HG03095 (cell line): ENCODE data around the gene VSIG10L.

Experiments
- ATAC-seq: cut with Tn5 transposase; IDR thresholded peaks from one replicate; pipeline ENCODE4 v1.9.1; 2021; ENCODE audit warnings: moderate library complexity; ENCODE audit not compliant: unreplicated experiment

VSIG10L gene

DNA sequence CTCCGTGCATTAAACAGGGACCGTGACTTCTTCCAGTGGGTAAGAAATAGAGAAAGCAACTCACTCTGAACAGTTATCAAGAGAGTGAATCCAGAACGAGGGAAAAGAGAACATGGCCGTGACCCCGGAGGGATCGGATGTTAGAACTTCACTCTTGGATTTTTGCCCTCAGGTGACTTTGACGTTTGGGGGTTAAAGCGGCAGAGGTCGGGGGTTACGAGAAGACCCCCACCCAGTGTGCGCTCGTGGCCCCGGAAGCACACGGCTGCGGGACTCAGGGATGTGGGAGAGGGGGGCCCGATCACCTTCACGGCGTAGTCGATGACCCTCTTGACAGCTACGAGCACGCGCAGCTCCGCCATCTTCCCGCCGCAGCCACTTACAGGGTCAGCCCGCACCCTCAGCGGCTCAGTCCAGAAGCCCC, 24.0 kb upstream of the VSIG10L start, which contains the start of gene ETFB:
Gene ETFB, minus strand, starts transcription at position 424 of the 424 bp plus-strand sequence. Its CDS starts 62 bp downstream, at position 362.
- no peak for ATAC-seq

DNA sequence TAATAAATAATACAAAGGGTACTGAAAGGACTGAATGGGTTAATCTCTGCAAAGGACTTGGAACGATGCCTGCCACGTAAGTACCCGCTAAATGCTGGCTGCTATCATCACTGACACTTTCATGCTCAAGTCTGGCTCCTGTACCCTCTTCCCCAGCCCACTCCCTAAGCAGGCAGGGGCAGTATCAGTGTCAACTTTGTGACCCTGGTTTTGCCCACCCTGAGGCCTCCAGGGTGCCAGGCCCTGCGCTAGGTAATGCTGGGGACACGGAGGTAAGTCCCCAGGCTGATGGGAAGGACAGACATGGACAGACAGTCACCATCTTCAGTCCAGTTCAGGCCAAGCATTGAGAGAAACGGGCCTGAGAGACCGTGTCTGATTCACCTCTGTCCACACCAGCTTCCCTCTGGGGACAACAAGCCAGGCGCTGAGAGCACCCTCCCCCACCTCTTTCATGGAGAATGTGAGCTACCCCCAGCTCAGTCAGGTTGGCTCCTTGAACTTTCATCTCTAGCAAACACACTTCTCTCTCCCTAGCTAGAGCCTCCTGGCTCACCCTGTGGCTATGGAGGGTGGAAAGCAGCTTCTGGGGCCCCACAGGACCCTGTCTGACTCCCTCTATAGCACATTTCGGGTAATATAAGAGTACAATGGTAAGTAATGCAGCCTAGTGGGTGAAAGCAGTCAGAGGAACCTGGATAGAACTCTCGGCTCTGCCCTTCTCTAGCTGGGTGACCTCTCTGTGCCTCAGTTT, 23.4 kb upstream of the VSIG10L start:
- ATAC-seq = no peak

DNA sequence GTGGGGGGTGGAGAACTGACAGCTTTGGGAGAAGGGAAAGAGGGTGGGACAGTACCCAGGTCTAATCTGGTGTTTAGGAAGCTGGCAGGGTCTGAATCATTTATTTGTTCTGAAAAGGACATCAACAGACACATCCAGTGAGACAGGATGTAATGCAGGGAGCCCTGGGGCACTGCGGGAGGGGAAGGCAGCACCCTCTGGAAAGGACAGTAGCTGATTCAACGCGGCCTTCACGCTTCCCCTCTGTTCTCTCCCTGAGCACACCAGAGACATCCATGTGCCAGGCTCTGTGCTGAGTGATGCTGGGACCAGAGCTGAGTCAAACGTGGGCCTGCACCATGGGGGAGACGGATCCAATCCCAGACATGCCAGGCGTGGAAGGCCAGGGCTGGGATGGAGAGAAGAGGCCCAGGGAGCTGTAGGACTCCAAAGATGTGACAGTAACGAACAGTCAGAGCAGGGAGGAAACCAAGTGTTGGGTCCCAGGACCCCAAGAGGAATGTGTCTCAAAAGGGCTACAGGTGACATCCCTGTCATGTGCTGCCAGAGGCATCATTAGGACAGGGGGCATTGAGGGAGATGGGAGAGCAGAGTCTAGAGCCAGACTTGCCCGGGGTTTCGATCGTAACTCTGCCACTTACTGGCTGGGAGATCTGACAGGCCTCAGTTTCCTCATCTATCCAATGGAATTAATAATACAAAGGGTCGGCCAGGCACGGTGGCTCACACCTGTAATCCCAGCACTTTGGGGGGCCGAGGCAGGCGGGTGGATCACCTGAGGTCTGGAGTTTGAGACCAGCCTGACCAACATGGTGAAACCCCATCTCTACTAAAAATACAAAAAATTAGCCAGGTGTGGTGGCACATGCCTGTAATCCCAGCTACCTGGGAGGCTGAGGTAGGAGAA, 22.5 kb upstream of the VSIG10L start:
- no peak for ATAC-seq

DNA sequence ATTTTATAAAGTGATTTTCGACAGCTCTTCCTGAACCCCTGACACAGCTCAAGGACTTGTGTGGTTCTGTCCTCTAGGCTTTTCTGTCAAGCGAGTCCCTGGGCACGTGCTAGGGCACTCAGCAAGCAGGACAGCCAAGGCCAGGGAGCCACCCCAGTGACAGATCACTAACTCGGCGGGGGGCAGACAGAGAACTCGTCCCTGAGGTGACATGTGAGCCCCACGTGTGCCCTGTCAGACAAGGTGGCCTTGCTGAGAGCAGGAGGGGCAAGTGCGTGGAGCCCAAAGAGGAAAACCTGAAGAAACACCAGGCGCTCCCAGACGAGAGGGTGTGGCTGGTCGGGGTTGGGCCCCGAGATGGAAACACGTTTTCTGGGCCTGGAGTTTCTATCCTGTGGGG, 19.3 kb upstream of the VSIG10L start:
- ATAC-seq = no peak

DNA sequence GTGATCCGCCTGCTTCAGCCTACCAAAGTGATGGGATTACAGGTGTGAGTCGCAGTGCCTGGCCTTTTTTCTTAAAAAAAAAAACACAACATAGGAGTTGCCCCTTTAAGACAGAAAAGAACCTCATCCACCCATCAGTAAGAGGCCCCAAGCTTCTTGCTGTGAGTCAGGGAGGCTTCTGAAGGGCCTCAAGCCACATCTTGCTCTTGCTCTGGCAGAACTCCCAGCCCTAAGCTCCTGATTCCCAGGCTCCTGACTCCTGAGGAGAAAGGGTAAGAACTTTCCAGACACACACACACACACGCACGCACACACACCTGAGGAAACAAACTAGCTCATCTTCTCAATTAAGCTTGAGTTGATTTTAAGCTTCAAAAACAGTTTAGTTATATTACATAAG, 17.4 kb upstream of the VSIG10L start:
- no peak for ATAC-seq

DNA sequence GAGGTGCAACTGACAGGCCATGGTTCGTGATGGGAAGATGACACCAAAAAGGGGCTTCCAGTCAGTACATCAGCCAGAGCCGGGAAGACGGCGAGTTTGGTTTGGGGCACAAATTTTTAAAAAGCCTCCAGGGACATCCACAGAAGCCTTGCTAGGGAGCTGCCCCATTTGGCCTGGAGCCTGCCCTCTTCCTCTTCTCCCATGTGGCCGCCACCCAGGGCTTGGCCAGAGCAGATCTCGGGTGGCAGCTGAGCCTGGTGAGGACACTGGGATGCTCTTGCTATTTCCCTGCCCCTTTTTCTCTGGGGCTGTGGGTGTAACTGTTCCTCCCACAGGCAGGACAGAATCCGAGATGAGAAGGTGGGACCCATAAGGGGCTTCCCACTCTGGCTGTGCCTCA, 16.0 kb upstream of the VSIG10L start:
- ATAC-seq = no peak

DNA sequence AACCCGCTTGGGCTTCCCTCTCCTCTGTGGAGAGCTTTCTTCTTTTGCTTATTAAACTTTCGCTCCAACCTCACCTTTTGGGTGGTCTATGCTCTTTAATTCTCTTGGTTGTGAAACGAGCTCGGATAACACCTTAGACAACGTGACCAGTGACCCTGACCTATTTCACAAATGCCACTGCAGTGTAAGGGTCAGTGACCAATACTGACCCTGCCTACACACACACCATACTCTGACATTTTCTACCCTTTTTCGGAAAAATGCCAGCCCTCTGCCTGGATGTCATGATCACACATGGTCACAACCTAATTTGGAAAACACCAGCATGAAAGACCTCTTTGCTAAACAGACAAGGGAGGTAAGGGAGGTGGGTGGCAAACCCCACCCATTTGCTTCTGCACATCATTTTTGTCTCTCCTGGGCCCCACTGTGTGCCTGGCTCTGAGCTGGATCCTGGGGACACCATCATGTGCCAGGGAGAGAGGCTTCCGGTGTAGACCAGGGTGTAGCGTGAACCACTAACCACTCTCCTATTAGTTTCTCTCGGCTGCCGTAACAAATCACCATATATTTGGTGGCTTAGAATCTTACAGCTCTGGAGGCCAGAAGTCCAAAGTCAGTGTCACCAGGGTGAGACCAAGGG, 14.3 kb upstream of the VSIG10L start:
- ATAC-seq = no peak

DNA sequence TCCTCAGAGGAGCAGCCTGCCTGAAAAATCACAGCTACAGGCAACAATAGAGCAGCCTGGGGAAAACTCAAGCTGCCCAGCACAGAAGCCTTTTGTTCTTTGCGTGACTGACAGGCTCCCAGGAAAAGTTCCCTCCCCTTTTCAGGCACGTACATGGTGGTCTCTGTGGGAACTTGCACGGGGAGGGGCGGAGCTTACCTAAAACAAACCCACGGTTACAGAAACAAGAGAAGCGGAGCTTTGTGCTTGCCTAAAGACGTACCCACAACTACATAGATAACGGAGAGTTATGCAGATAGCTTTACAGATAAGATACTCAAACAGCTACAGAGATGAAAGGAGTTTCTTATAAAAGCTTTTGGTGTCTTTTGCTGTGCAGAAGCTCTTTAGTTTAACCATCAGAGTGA, 12.8 kb upstream of the VSIG10L start:
- no peak for ATAC-seq

DNA sequence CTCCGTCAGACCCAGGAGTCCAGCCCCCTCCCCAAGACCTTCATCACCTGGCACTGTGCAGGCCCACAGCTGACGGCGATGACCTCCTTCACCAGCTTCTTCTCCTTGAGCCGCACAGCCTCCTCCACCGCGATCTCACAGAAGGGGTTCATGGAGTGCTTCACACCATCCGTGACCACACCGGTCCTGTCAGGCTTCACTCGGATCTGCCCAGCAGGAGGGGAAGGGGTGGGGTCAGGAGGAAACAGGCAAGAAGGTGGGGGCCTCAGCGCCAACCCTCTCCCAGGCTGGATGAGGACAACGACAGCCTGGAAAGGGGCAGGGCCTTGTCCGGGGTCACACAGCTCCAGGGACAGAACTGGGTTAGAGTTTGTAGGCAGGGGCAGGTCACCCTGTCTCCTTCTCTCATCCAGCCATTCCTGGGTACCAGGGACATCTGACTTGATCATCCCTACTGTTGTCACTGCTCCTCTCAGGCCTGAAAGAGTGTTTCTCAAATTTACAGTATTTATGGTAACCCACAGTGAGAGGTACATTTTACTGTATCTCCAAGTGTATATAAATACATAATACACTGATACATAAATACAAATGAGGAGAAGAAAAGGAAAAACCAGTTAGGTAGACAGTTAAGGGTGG, 12.3 kb upstream of the VSIG10L start:
- no peak for ATAC-seq

DNA sequence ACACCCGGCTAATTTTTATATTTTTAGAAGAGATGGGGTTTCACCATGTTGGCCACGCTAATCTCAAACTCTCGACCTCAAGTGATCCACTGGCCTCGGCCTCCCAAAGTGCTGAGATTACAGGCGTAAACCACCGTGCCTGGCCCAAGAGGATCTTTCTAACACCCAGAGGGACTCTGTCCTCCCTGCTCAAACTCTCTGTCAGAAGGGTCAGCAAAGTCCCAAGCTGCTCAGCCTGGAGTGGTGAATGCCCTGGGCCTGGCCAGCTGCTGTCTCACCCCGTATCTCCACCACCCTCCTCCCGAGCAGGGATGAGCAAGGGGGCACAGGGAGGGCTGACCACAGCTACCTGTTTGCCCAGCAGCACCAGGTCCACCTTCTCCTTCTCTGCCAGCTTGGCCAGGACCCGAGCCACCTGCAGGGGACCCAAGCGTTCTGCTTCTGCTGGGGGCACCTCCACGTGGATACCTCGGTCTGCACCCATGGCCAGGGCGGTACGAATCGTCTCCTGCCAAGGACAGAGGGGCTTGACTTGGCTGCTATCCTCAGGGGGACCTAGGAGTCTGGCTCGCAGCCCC, 10.9 kb upstream of the VSIG10L start:
- ATAC-seq = no peak

DNA sequence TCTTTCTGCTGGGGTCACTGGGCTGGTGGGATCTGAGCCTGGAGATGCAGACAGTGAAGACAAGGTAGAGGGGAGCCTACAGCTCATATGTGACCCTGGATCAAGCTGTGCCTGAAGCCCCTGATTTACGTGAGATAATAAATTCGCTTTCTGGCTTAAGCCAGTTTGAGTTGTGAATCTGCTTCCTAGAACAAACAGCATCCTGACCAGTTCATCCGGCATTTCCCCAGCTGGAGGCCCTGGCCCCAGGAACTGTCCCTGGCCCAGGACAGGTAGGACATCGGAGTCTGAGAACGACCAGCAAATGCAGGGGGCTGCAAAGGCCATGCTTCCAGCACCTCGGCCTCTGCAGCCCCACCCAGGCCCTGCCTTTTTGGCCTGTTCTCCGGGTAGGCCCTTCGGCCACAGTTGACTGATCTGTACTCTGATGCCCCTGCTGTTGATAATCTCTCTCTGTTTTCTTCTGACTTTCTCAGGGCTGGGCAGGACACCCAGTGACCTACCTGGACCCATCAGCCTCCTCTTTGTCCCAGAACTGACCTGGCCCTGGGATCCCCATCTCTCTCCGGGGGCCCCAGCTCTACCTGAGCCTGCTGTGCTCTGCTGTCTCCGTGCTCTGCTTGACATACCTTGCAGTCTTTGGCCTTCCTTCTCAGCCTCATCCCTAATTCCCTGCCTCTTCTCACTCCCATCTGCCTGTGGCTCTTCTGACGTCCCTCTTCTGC, 9.5 kb upstream of the VSIG10L start:
- ATAC-seq = no peak

DNA sequence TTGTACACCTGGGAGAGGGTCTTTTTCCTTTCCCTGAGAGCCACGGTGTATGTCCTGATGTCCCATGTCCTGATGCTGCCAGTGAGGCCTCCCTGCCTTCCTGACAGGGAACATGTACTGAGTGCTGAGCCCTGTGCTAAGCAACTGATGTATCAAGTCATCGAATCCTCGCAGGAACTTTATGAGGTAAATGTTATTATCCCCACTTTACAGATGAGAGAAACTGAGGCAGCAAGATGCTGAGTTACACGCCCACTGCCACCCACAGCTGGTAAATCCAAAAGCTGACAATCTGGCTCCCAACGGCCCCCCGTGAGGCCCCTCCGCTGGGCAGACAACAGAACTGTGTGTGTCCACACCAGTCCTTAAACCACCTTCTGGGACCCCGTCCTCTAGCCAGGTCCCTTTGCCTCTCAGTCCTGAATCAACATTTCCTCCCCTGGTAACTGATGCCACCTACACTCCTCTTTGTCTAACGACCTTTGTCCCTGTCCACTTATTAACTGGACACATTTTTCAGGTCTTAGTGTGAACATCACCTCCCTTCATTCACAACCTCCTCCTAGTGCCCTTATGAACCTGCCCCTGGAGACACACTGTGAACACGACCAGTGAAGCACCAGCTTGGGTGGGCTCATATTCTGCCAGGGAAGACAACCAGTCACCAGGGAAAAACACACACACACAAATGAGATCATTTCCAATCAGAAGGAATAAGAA, 5.4 kb upstream of the VSIG10L start:
- ATAC-seq = no peak

DNA sequence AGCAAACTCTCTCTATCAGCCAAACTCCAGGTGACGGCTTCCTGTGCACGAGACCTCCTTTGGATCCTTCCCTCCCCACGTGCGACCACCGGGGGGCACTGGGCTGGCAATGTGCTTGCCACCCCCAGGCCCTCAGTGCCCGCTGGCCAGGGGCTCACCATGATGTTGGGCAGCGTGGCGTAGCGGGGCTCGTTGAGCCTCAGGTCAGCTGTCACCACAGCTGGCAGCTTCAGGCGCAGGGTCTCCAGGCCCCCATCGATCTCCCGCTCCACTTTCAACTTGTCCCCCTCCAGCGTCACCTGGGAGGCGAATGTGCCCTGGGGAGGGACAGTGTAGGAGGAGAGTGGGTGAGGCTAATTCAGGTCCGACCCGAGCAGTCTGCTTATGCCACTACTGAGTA, 4.8 kb upstream of the VSIG10L start:
- no peak for ATAC-seq

DNA sequence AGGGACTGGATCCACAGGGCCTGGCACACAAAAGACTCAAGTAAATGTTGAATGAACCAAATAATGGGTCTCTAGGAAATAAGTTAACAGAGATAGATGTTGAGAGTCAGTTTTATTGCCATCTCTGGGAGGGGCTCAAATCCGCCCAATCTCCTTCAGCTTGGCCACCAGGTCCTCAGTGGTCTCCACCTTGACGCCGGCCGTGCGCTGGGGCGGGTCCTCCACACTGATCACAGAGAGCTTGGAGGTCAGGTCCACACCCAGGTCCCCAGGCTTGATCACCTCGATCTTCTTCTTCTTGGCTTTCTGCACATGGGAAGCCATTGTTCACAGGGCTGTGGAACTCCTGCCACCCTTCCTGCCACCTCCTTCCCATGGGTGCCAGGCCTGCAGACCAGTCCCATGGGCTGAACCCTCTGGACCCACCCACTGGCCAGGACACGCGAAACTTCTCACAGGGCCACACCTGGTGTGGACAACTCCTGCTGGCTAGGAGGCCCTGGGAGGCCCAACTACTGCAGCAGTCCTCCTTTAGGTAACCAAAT, 3.2 kb upstream of the VSIG10L start:
- ATAC-seq = no peak

DNA sequence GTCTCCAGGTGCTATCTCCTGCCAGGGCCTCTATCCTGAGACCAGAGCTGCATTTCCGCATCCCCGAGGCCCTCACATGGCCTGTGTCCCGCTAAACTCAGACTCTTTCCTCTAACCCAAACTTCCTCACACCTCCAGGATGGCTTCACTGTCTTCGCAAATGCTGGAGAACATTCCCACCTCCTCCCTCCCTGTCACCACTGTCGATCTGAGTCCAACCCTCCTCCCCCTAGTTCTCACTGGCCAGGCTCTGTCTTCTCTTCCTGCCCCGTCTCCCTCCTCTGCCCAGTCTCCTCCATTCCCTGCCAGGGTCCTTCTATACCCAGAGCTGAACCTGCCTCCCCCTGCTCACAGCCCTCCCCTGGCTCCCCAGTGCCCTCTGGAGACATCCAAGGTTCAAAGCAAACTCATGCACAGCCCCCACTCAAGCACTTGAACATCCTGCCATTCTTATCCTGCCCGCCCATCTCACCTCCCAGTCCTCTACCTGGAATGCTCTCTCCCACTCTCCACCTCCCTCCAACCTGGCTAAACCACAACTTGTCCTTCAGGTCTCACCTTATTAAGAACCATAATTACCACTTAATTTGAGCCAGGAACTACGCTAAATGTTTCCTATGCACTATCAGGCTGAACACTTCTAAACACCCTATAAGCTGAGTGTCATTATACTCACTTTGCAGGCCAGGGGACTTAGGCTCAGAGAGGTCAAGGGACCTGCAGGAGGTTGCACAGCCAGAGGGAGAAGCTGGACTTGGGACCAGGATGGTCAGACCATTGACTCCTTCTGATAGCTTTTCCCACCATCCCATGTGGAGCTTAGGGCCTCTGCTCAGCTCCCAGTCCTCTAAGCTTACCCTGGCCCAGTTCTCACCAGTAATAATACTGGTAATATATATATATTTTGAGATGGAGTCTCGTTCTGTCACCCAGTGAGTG, 961 bp upstream of the VSIG10L start:
- ATAC-seq = no peak

DNA sequence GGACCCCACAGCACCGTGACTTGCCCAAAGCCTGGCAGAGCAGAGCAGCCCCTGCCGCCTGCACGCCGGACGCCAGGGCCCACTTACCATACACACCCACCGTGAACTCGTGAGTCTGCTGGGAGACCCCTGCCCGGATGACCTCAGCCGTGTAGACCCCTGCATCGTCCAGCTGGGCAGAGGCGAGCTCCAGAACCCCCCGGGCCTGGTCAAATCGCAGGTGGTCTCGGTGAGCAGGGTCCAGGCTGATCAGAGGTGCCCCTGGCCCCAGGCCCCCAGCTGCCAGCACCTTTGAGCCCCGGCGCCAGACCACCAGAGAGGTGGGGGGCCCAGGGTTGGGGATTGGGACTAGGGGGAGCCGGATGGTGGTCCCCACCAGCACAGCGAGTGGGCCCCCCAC, 873 bp downstream of the VSIG10L start:
- ATAC-seq = no peak

DNA sequence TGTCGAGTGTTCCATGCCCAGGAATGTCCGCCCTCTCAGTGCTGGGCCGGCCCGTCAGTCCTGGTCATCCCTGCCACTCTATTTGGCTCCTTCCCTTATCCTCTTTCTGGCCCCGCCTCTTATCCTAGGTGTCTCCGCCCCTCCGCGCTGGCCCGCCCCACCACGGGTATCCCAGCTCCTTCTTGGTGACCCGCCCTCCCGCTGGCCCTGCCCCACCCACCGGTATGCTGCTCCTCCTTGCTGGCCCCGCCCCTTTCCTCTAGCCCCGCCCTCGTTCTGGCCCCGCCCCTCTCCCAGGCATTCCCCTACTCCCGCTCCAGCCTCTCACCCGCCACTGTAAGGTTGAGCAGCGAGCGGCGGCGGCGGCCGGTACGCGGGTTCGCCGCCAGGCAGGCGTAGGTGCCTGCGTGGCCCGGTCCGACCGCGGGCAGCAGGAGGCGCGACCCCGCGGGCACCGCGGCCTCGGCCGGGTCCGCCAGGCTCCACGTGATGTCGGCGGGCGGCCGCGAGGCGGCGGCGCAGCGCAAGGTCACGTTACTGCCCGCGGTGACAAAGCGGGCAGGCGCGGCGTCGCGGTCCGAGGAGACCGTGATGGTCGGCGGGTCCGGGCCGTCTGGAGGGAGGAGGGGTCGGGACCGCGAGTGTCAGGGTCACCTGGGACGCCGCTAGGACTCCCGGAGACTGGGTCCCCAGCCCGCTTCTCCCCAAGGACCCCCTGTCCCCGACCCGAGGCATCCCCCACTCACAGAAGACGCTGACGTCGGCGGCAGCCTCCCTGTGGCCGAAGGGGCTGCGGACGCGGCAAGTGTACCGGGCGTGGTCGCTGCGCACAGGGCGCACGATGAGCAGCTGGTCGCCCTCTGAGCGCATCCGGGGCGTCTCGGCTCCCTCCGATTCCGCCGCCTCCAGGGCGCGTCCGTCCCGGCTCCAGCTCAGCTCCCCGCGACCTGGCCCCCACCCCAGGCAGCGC, 2.0 kb downstream of the VSIG10L start:
- ATAC-seq = no peak
